Panc1 (cell line): ENCODE results near the gene TNFAIP8L3.

ENCODE experiments used
- CTCF ChIP-seq: fragments of 450-650 bp; IDR thresholded peaks from 2 replicates; pipeline ENCODE4 v1.5.1; 2017; ENCODE audit warnings: mild to moderate bottlenecking
- REST ChIP-seq, 2 experiments: IDR thresholded peaks; 2 replicates each; pipeline ENCODE4 v1.6.1; 2011 to 2012; ENCODE audit warnings: low read depth in 2 of 2, control low read depth in 1 of 2, low read length in 1 of 2, mild to moderate bottlenecking in 1 of 2, moderate library complexity in 1 of 2; ENCODE audit not compliant: insufficient read depth in 1 of 2

GRCh38 chr15:51054535-51054934, 40.2 kb downstream of the TNFAIP8L3 start:
- TF ChIP-seq CTCF: no peak
- no peak for TF ChIP-seq REST (IDR thresholded peaks at IDR 0.05; ENCODE audit: insufficient read depth in 1 of 2, low read depth in 2 of 2, low read length in 1 of 2)
